Measurements from ENCODE around the gene AGRN. TPM values are rescaled to one million over a fixed set of nuclear protein-coding genes. Genes with fewer than 3 reads are reported as not detected.

AGRN gene
- total RNA-seq, 4 donors from 2014 or later, result 50.6 to 84.8 (median 71.1) TPM

GRCh38 chr1:1071486-1072298 is 51.8 kb downstream of the AGRN start:
- peaks cover 72% of the 10 kb centered on the region for H3K27me3 ChIP-seq
- 81% methylated on average over 12 of the region's 56 CpGs for WGBS
- H3K9me3 ChIP-seq, result no peaks in the 10 kb centered on the region
- H3K4me1 ChIP-seq, result peaks cover 45% of the 10 kb centered on the region
- no peak overlapping the region for H3K4me3 ChIP-seq
- no peak for DNase-seq (ENCODE audit: low spot score in 2 of 2)
- no peak for TF ChIP-seq CTCF (IDR thresholded peaks at IDR 0.05)
- no peak for TF ChIP-seq POLR2AphosphoS5 (IDR thresholded peaks at IDR 0.05)
- no peak for TF ChIP-seq POLR2A (IDR thresholded peaks at IDR 0.05)
- TF ChIP-seq EP300 (IDR thresholded peaks at IDR 0.05), result no peak
- no peaks in the 10 kb centered on the region for H3K36me3 ChIP-seq
- H3K27ac ChIP-seq, result no peak overlapping the region

- Histone ChIP-seq H3K27ac (no peak overlapping the region), H3K4me3 (no peak overlapping the region), H3K9me3 (no peaks in the 10 kb centered on the region), H3K4me1 (peaks cover 44% of the 10 kb centered on the region), H3K27me3 (peaks cover 66% of the 10 kb centered on the region), H3K36me3 (no peaks in the 10 kb centered on the region)
- 84% methylated on average over 10 of the region's 21 CpGs for WGBS
- DNase-seq (ENCODE audit: low spot score in 2 of 2), result no peak
- TF ChIP-seq POLR2AphosphoS5 (IDR thresholded peaks at IDR 0.05) (no peak), POLR2A (IDR thresholded peaks at IDR 0.05) (no peak), CTCF (IDR thresholded peaks at IDR 0.05) (no peak), EP300 (IDR thresholded peaks at IDR 0.05) (no peak)
Measured at GRCh38 chr1:1072299-1072848, 52.5 kb downstream of the AGRN start.

GRCh38 chr1:1072849-1073742 is 53.2 kb downstream of the AGRN start:
- Histone ChIP-seq H3K4me1 (peaks cover 37% of the 10 kb centered on the region), H3K27ac (no peak overlapping the region), H3K36me3 (no peaks in the 10 kb centered on the region), H3K27me3 (peaks cover 58% of the 10 kb centered on the region), H3K9me3 (no peaks in the 10 kb centered on the region), H3K4me3 (no peak overlapping the region)
- 87% methylated on average over 17 of the region's 28 CpGs for WGBS
- TF ChIP-seq POLR2A (IDR thresholded peaks at IDR 0.05) (no peak), EP300 (IDR thresholded peaks at IDR 0.05) (no peak), CTCF (IDR thresholded peaks at IDR 0.05) (no peak), POLR2AphosphoS5 (IDR thresholded peaks at IDR 0.05) (no peak)
- no peak for DNase-seq (ENCODE audit: low spot score in 2 of 2)

- no peak within 1 kb of the TSS for H3K27ac ChIP-seq
- WGBS, result no CpG with 5 or more reads among the region's 35 CpGs
- H3K9me3 ChIP-seq, result no peaks in the 10 kb centered on the region
- no peak for TF ChIP-seq POLR2A (IDR thresholded peaks at IDR 0.05)
- TF ChIP-seq POLR2AphosphoS5 (IDR thresholded peaks at IDR 0.05), result no peak
- no peak for TF ChIP-seq EP300 (IDR thresholded peaks at IDR 0.05)
- TF ChIP-seq CTCF (IDR thresholded peaks at IDR 0.05), result no peak
- no peaks in the 10 kb centered on the region for H3K36me3 ChIP-seq
- peaks cover 28% of the 10 kb centered on the region for H3K4me1 ChIP-seq
- H3K4me3 ChIP-seq, result no peak within 1 kb of the TSS
- DNase-seq (ENCODE audit: low spot score in 2 of 2), result no peak
- peaks cover 50% of the 10 kb centered on the region for H3K27me3 ChIP-seq
Measured at GRCh38 chr1:1073743-1074587, 54.0 kb downstream of the AGRN start, which contains the start of gene RNF223. TSS of gene RNF223 (minus strand) at chr1:1074306. CDS start at chr1:1072566, 1,740 bp downstream.

Measured in suprapubic skin (tissue), 4 donors.